Hematopoietic multipotent progenitor cell treated with erythropoietin and hydrocortisone succinate and interleukin-3 and kit ligand, for 15 days (in vitro differentiated cells): ENCODE data around the gene RHCG.

Experiments
- DNase-seq: peaks from one replicate; pipeline ENCODE4 v3.0.0-alpha.2; 2015; ENCODE audit warnings: low spot score

Gene RHCG

DNA sequence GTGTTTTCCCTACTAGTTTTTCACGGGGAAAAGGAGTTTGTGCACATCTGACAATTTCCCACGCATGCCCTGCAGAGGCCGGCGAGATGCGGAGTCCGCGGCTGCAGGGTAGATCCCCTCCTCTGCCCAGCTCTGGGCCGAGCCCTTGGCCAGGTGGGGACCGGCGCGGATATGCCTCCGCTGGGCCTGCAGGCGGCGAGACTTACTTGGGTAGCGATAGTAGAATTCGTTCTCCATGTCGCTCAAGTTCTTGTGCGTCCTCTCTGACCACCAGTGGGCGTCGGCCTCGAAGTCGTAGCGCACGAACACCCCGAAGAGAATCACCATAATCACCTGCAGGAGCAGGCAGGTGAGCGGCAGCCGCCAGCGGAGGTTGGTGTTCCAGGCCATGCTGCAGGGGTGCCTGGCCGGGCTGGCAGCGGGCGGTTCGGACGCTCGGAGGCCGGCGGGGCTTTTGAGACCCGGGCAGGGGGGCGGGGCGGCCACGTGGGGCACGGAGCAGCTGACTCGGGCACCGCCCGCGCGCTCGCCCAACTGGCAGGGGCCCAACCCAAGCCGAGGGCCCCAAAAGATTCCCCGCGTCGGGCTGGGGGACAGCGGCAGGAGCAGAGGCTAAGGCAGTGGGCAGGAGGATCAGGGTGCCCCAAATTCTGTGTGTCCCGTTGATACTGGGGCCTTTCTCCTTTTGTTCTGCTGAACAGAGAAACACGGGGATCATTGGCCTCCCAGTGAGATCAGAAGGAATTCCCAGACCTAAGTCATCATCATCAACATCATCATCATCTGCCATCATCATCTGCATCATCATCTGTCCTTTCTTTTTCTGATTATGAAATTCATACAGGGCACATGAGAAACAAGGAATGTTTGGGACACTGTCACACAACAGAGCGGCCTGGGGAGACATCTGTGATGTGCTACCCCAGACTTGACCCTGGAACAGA is at the start of gene RHCG:
Gene RHCG, minus strand, starts transcription at position 429 of the 944 bp plus-strand sequence. Its CDS starts 39 bp downstream, at position 390.
- no peak for DNase-seq

DNA sequence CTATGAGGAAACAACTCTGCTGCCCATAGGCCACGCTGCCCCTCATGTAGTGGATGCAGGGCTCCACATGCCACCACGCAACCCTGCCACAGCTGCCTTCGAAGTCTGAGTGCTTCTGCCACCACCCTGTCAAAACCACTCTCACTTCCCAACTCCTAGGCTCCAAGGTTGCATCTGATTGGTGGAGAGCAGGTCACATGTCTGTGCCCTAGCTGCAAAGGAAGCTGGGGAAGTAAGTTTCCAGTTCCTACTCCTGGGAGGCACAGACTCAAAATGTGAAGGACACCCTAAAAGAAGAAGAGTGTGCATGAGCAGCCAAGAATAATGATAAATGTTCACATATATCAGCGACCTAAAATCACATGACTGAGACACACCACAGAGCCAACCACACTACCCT is 47.0 kb upstream of the RHCG start:
- DNase-seq, result no peak

DNA sequence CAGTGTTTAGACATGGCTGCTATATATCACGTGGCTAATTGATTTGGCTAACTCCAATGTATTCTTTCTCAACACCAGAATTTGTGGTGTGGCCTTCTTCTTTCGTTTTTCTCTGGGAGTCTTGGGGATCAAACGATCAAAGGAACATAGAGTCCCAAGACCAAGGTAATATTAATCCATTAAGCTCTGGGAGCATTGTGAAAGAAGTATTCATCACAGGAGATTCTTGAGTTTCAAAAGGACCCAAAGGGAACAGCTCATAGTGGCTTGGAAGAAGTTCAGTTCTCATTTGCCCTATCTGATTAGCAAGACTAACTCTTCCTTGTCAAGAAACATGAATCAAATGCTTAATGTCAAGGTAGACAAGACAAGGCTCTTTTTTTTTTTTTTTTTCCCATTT is 46.0 kb upstream of the RHCG start:
- DNase-seq, result no peak

DNA sequence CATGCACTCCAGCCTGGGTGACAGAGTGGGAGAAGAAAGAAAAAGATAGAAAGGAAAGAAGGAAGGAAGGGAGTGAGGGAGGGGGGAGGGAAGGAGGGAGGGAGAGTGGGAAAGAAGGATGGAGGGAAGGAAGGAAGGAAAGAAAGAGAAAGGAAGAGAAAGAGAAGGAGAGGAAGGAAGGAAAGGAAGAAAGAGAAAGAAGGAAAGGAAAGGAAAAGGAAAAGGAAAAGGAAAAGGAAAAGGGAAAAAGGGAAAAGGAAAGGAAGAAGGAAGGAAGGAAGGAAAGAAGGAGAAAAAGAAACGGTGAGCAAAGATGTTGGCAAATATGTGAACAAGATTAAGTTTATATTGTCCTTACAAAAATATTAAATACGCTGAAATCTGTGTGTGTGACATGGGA is 42.6 kb upstream of the RHCG start:
- DNase-seq, result no peak

DNA sequence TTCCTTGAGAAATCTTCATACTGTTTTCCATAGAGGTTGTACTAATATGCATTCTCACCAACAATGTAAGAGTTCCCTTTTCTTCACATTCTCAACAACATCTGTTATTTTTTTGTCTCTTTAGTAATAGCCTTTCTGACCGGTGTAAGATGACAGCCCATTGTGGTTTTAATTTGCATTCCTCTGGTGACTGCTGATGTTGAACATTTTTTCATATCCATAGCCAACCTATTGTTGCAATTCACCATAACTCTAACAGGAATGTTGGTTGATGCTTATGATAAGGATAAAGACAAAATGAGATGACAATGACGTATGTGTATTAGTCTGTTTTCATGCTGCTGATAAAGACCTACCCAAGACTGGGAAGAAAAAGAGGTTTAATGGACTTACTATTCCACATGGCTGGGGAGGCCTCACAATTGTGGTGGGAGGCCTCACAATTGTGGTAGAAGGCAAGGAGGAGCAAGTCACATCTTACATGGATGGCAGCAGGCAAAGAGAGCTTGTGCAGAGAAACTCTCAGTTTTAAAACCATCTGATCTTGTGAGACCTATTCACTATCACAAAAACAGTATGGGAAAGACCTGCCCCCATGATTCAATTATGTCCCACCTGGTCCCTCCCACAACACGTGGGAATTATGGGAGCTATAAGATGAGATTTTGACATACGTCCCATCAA is 37.6 kb upstream of the RHCG start:
- no peak for DNase-seq

DNA sequence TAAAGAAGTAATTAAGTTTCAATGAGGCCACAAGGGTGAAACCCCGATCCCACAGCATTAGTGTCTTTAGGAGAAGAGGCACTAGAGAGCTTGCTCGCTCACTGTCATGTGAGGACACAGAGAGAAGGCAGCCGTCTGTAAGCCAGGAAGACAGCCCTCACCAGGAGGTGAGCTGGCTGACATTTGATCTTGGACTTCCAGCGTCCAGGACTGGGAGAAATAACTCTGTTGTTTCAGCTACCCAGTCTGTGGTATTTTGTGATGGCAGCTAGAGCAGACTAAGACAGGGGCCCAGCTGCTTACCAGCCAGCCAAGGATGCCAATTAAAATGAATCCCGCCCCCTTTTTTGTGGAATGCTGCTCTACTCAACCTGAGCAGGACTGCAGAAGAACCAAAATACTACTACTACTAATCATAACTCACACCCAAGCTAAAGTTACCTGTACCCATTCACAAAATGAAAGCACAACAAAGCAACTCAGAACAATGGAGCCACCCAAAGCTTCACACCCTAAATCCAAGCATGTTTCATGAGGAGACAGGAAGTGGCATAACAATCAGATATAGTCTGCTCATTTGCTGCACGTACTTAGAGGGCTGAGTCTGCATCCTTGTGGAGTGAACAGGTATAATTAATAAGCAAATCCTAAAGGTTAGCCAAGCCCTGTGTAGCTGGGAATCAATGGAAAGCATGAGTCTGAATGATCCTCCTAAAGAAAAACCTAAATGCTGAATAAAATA is 35.6 kb upstream of the RHCG start:
- no peak for DNase-seq

DNA sequence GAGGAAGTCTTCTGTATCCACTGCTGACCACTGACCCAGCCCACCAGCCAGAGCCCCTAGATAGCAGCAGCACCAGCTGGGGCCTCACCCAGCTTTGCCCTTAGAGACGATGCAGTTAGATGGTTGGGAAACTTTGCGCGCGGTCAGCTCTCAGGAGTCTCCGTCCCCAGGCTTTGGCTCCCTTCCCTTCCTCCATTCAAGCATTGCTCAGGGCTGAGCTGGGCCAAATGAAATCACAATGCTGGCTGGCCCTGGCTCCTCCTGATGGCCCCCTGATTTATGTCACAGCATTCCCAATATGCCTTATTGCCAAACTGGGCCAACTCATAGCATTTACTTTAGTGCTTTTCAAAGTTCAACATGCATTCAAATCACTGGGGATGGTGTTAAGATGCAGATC is 34.6 kb upstream of the RHCG start:
- no peak for DNase-seq

DNA sequence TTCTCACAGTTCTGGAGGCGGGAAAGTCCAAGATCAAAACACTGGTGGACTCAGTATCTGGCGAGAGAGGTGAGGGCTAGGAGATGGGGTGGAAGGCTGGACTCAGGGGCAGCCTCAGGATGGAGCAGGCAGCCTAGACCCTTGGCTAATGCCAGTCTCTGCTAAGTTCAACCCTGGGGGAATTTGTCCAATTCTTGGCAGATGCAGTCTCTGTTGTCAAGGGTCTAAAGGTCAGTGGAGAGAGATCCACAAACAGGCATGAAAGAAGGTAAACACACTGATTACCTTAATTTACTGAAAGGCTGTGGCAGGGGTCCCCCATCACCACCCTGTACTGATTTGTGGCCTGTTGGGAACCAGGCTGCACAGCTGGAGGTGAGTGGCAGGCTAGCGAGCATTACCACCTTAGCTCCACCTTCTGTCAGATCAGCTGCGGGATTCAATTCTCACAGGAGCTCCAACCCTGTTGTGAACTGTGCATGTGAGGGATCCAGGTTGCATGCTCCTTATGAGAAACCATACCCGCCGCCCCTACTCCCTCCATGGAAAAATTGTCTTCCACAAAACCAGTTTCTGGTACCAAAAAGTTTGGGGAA is 32.5 kb upstream of the RHCG start:
- no peak for DNase-seq

DNA sequence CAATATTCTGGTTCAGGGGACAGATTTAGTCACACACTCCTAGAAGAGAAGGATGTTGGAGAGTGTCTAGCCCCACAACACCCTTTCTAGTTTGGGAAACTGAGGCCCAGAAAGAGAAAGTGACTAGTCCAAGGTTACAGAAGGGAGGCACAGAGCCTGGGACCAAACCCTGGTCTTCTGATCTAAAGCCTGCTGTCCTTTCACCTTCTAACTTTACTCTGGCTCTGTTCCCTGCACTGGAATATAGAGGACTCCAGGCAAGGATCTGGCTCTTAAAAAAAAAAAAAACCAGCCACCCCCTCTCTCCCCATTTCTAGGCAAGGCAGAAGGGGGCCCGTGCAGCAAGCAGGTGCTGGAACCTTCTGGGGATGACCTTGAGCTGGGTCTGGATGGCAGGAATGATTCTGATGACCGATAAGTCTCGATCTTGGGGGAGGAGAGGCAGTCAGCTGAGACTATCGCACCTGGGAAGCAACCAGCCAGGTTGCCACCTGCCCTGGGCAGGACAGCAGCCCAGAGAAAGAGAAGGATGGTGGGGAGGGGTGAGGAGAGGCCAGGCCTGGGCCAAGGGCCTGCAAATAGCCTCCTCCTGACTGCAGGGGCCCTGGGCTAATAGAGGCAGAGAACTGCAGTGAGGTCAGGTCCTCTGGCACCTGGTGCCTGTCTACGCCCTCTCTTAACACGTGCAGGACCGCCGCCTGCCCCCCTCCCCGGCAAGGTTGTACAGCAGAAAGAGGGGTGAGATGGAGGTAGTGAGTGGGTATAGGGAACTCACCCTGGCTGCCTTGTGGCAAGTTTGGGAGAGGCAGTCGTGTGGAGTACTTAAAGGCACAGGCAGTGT is 30.4 kb upstream of the RHCG start:
- no peak for DNase-seq

DNA sequence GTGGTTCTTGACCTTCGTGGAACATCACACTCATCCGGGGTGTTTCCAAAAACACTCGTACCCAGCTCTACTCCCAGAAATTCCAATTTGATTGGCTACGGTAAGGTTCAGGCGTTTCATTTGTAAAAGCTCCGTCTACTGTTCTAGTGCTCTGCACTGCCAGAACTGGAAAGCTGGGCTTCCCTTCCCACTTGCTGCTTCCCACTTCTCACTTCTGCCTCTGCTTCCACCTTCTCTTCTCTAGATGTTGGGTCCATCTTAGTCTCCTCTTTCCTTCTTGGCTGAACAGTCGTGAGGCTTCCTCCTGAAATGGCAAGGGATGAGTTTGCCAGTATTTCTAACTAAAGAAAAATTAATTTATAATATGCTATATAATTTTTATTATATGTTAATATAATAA is 29.8 kb upstream of the RHCG start:
- no peak for DNase-seq

DNA sequence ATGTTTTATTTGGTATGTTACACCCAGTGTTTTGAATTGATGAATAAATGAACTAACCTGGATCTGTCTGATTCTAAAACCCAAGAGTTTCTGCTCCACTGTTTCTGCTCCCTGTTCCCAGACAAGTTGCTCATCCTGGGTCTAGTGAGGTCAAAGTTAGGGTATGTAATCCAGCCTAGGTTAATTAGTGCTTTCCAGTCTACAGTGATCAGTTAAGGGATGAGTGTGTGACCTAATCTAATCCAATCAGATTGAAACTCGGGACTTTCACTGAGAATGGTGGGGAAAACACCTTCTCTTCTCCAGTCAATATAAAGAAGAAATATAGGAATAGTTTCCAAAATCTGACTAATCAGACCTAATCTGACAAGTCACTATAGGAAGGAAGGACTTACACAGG is 27.8 kb upstream of the RHCG start:
- no peak for DNase-seq

DNA sequence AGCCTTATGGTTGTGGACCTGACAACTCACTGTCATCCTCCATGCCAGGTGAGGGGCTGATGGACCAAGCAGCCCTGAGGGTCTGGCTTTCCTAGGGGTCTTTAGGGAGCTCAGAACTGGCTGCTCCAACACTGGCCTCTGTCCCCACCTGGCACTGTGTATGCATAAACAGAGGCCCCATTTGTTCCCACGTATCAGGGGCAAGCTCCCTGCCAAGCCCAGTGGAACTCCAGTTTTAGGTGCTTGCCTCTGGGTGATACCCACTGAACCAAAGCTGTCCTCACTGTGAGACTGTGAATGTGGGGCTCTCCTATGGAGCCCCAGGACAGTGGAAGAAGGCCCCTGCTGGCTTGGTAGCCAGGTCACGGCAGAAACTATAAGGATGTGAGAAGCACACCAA is 26.7 kb upstream of the RHCG start:
- DNase-seq, result no peak

DNA sequence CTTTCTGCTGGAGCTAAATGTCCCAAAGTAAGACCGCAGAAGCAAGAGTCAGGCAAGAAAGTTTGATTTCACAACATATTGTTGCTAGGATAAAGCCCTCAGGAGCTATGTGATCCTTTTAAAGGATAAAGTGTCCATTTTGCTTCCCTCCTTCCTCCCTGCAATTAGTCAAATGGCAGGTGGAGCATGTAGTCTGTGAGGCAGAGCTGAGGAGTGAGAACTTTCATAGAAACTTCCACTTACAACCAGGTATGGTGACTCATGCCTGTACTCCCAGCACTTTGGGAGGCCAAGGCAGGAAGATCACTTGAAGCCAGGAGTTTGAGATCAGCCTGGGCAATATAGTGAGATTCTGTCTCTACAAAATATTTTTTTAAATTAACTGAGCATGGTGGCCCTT is 25.2 kb upstream of the RHCG start:
- DNase-seq, result no peak

DNA sequence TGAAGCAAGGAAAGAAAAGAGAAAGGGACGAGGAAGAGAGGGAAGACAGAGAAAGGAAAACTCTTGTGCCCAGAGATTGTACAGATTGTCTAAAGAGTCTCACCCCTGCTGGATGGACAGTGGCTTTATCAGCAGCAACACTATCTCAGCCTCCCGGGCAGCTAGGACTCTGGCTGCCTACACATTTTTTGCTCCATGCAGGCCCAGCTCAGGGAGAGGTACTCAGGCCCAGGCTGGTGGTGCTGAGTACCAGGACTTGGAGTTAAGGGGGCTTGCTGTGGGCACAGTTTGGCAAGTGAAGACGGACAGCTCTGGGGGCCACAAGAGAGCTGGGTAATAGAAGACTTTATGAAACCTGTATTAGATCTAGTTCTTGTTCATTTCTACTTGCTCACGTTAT is 19.1 kb upstream of the RHCG start:
- no peak for DNase-seq

DNA sequence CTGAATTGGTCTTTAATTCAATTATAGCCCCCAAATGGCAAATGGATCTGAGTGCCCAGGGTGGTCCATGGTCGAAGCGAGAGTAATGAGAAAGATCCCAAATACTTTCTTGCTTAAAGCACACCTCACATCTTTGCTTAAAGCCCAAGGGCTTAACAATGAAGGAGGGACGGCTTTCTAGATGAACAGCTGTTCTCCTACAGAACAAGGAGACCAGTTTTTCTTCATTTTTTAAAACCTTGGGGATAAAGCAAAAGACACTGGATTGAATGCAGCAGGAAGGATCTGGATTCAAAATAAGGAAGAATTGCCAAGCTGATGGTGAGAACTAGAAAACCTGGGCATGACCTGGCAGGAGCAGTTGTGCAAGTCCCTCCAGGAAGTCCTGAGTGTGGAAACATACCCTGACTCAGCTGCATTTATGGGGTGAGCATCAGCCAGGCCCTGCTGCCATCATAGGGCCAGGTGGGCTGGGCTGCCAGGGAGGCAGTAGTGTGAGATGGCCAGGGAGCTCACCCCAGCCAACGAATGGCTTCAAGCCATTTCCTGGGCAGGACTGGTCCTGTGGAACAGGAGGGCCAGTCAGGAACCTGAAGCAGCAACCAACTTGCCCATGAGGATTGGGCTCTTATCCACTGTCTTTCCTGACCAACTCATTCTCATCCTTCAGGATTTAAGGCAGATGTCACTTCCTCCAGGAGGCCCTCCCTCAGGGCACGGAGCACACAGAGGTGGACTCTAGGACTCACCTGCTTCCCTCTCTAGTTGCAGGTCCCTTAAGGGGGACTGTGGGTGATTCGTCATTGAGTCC is 18.4 kb upstream of the RHCG start:
- DNase-seq, result no peak

DNA sequence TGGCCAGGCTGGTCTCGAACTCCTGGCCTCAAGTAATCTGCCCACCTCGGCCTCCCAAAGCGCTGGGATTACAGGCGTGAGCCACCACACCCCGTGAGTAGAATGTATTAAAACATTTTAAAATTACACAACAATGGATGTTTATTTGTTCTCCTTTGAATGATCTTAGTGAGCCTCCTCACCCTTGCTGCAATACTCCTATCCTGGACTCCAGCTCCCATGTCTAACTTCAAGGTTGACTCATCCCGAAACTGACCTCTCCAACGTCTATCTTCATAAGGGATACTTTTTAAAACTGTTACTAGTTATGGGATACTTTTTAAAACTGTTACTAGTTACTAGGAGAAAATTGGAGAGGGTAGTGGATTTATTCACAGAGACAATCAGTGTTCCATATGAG is 17.8 kb upstream of the RHCG start:
- no peak for DNase-seq

DNA sequence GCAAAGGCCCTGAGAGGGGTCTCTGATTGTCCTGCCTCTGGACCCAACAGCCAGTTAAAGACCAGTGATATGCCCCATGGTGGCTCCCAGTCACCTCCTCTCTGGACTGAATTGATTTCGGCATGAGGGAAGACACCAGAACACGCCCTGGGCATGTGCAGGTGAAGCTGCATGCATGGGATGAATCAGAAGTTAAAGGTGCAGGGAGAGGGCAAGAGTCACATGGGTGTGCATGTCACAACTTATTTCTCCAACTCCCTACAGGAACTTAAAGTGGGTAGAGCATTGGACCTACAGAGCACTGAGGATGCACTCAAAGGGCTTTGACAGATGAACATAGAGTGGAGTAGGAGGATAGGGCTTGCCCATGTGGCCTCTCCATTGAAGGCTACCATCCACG is 16.9 kb upstream of the RHCG start:
- DNase-seq, result no peak

DNA sequence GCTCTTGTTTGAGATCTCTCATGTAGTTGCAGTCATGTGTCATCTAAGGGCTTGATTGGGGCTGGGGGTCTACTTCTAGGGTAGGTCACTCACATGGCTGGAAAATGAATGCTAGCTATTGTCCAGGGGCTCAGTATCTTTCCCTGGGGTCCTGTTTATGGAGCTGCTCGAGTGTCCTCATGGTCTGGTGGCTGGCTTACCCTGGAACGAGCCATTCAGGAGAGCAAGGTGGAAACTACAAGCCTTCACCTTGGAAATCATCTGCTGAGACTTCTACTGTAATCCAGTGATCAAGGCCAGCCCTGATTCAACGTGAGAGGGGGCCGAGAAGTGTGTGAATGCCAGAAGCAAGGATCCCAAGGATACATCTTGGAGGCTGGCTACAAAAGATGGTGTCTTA is 16.2 kb upstream of the RHCG start:
- DNase-seq, result no peak

DNA sequence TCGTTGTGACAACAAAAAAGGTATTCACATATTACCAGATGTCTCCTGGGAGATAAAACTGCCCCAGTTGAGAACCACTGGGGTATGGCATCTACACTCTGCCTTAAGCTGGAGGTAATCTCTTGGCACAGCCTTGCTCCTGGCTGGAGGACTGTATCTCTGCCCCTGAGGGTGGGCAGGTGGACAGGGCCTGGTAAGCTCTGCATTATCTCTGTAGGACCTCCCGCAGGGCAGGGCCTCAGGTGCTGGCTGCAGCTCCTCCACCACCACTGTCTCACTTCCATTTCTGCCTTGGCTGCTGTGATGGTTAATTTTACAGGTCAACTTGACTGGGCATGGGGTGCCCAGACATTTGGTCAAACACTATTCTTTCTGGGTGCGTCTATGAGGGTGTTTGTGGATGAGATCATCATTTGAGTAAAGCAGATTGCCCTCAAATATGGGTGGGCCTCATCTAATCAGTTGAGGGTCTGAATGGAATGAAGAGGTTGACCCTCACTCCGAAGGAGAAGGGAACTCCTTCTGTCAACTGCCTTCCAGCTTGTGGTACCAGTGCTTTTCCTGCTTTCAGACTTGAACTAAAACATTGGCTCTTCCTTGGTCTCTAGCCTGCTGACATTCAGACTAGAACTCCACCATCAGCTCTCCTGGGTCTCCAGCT is 9.8 kb upstream of the RHCG start:
- DNase-seq, result no peak

DNA sequence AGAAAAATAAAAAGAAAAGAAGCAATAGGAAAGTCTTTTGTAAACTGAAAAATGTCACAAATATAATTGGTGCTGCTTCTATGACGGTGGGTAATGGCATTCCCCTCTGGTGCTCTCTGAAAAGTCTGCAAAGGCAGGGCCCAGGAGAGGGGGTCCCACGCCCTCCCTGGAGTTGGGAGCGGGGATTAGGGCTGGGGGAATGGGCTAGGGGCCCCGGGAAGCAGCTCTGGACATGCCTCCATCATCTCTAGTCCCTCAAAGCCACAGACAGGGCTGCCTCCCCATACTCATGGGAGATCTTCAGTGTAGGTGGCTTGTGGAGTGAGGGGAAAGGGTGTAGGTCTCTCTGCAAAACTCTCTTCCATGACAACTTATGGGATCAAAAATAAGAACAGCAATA is 7.8 kb upstream of the RHCG start:
- DNase-seq, result no peak
